Stimulated activated CD8-positive, alpha-beta memory T cell treated with anti-CD3 and anti-CD28 coated beads, Interleukin-12 subunit alpha, Interleukin-12 subunit beta, amount 100 ng/mL, for 1 hour (primary cell): Measurements from ENCODE around the gene CDON.
"Not testable (repeated sequence)": the region's sequence is repeated elsewhere in the genome, so short reads cannot be mapped to it uniquely, and the experiment has no call there.

Source experiments
- DNase-seq: peaks from one replicate; pipeline ENCODE4 v3.0.0-alpha.2; 2020; ENCODE audit warnings: low read depth

The CDON gene

GRCh38 chr11:126046570-126047195 lies 16.0 kb downstream of the CDON start:
- no peak for DNase-seq

GRCh38 chr11:126039485-126040271 lies 23.0 kb downstream of the CDON start:
- DNase-seq, result no peak

DNA sequence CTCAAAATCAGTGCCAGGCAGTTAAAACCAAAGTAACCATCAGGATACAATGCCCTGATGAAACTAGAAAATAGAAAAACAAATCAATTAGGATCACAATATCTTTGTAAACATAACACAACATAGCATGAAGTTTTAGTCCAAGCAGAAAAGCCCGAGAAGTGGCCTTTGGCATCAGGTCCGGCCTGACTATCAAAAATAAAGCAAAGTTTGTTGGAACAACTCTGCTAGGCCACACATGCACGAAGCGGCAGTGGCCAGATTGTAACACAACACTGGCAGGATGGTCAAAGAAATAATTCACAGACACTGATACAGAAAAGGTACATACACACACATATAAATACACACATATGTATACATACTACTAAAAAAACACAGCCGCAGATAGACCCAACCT lies 26.9 kb downstream of the CDON start:
- no peak for DNase-seq

GRCh38 chr11:126034933-126035425 lies 27.7 kb downstream of the CDON start:
- DNase-seq, result no peak

GRCh38 chr11:126034039-126034932 lies 28.4 kb downstream of the CDON start:
- no peak for DNase-seq

DNA sequence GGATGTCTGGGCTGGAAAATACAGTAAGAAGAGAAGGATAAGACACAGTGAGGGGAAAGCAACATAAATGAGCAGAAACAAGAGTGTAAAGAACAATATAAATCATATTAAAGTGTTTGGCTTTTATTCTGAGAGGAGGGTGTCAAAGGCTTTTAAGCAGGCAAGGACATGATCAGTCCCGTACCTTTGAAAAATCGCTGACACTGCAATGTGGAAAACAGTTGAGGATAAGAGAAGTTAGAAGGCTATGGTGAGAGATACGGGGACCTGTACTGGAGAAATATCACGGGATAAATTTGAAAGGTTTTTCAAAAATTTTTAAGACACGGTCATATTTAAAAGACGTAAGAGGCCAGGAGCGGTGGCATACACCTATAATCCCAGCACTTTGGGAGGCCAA lies 30.3 kb downstream of the CDON start:
- DNase-seq, result no peak

GRCh38 chr11:126029805-126030204 lies 32.9 kb downstream of the CDON start:
- DNase-seq, result no peak

DNA sequence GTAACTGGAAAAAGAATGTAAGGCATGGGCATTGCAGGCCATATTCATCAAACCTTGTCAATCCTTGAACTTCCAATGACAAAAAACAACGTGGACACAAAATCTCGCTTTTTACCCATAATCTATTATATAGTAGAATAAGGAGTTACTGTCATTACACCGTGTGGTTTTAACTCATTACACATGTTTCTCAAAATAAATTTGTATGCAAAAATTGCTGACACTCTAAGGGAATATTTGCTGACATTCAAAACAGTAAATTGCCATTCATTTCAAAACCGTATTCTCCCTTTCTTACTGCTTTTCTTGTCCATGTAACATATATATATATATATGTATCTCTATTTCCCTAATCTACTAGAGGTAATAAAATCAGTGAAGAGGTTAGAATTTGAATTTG lies 33.4 kb downstream of the CDON start:
- DNase-seq, result no peak

DNA sequence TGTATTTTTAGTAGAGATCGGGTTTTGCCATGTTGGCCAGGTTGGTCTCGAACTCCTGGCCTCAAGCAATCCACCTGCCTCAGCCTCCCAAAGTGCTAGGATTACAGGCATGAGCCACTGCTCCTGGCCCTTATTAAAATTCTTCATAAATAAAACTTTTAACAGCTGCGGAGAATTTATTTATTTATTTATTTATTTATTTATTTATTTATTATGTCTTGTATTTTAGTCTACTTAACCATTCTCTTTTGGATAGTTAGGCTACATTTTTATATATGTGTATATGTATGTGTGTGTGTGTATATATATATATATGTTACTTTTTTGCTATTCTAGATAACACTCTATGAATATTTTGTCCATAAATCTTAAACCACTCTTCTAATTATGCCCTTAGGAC lies 34.1 kb downstream of the CDON start:
- not testable (repeated sequence) for DNase-seq

DNA sequence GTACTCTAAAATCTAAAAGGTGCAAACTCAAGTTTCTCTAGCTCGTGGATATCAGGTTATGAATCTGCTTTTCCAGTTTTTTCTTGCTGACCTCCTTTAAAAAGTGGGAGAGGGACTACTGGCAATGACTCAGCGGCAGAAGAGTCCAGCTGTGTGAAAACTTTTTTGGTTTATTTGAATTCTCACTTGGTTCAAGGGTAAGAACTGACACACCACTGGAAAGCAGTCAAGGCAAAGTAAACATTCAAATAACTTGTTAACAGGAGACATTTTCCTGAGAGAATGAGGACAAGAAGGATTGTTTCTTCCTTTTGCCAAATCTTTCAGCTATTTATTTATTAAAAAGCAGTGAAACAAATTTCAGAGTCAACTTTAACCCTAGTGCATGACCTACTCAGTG lies 36.1 kb downstream of the CDON start:
- no peak for DNase-seq

DNA sequence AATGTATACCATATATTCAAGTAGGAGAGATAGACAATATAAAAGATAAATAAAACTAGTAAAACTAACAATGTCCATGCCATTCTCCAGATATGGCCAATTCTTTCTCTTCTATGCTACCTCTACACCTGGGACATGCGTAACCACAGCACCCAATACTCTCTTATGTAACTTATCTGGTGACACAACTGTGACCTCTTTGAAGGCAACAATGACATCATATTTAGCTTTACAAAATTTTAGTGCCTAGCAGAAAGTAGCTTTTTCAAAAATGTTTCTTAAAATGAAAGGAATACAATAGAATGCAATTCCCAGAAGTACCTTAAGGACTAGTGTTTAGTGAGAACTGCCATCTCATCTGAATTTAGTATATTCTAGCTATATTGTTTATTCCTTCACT lies 36.8 kb downstream of the CDON start:
- DNase-seq, result no peak

- no peak for DNase-seq
Measured at GRCh38 chr11:126024123-126024522, 38.5 kb downstream of the CDON start.

DNA sequence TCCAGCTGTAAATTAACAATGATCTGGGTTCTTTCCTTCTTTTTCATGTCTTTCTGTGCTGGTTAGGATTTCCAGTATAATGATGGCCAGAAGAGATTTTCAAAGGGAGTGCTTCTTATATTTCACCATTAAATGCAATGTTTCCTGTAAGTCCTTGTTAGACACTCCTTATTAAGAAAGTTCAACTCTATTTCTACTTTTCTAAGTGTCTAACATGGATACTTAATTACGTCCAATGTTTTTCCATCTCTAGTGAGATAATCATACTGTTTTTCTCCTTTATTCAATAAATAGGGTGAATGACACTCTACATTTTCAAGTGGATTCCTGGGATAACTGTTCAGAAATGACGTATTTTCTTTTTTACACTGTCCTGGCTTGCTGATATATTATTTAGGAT lies 49.8 kb downstream of the CDON start:
- DNase-seq, result no peak

DNA sequence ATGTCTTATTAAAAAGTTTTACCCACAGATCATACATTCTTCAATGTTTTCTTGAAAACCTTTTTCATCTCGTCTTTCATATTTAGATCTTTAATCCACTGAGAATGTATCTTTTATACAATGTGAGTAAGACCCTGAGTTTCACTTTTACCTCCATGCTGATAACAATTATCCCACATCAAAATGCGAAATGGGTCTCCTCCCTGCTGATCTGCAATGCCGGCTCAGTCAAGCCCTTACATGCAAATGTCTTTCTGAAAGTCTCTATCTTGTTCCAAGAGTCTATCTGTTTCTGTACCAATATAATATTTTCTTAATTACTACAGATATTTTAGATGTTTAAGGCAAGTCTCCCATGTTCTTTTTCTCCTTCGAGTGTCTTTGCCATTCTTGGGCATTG lies 50.9 kb downstream of the CDON start:
- no peak for DNase-seq

- no peak for DNase-seq
Measured at GRCh38 chr11:126011265-126011664, 51.4 kb downstream of the CDON start.

- no peak for DNase-seq
Measured at GRCh38 chr11:126008956-126009355, 53.7 kb downstream of the CDON start.

DNA sequence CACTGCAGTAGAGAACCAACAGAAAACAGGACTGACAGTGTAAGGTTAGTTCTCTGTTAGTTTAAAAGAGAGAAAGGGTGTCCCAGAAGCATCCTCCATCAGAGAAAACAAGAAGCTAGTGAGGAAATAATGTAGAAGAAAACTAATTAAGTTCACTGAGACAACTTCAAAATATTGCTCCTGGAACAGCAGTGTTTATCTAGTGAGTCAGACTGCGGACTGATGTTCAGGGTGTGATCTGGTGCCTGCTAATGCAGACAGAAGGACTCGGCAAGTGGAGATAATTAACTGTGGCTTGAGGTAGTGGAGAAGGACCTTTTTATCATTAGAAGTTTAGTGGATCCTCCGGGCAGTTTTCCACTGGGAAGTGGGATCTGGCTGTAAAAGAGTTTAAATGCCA lies 55.4 kb downstream of the CDON start:
- DNase-seq, result no peak

- DNase-seq, result no peak
Measured at GRCh38 chr11:126006068-126006467, 56.6 kb downstream of the CDON start.

DNA sequence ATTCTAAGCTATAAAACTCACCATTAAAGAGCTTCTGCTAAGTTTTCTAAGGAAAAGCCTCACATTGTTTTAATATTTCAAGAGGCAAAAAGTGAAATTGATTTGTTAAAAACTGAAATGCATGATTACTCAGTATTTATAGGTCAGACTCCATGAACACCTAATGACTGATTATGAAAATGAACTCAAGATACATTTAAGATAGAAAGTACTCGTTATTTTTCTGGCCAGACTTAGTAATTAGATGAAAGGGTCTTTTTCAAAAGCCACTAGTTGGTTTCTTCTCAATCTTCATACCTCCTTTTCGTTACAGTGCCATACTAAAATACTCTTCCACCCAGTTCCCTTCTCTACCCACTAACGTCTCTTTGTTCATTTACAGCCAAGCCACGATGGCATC lies 60.5 kb downstream of the CDON start:
- no peak for DNase-seq

GRCh38 chr11:125999234-125999880 lies 63.3 kb downstream of the CDON start:
- DNase-seq, result no peak

DNA sequence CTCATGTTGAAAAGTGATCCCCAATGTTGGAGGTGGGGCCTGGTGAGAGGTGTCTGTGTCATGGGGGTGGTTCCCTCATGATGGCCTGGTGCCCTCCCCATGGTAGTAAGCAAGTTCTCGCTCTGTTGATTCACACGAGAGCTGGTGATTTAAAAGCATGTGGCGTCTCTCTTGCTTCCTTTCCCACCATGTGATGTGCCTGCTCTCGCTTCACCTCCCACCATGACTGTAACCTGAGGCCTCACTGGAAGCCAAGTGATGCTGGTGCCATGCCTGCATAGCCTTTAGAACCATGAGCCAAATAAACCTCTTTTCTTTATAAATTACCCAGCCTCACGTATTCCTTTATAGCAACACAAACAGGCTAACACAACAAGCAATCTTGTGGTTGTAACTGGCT lies 64.4 kb downstream of the CDON start:
- no peak for DNase-seq

- DNase-seq, result no peak
Measured at GRCh38 chr11:125995313-125995712, 67.4 kb downstream of the CDON start.
